Endothelial cell of umbilical vein (primary cell): ENCODE data around the gene AMZ1. TPM values are rescaled to one million over a fixed set of nuclear protein-coding genes. Genes with fewer than 3 reads are reported as not detected.

ENCODE experiments used
- BruUV-seq: library from RNA; stranded (reverse); fragments of 400-500 nt; replicated peaks from 2 replicates; lab custom pipeline; 2021; lab: Mats Ljungman, UMichigan
- CTCF ChIA-PET: fragments of 300-600, 350-600 bp; sonication (Branson Sonifier 250); formaldehyde crosslinking; loops from one replicate; lab custom pipeline; 2021; ENCODE audit warnings: antibody characterized with exemption, inconsistent platforms; lab: Charles Lee
- POLR2A ChIA-PET: fragments of 300-600, 350-600 bp; sonication (Branson Sonifier 250); formaldehyde crosslinking; loops from one replicate; lab custom pipeline; 2021; ENCODE audit warnings: antibody characterized with exemption, inconsistent platforms; lab: Charles Lee
- DNase-seq: peaks from one replicate; pipeline ENCODE4 v3.0.0-alpha.2; 2011; ENCODE audit warnings: low read depth, low spot score
- FAIRE-seq: peaks from 2 replicates; lab custom pipeline; 2011; peaks lifted over from hg19 to GRCh38; lab: Jason Lieb, UNC
- H2AFZ ChIP-seq: 2 replicates; pipeline ENCODE4 v1.6.0; 2012; ENCODE audit warnings: low read depth, low read length, control low read depth, inconsistent platforms
- H3K27ac ChIP-seq: 2 replicates; pipeline ENCODE4 v1.5.1; 2011; ENCODE audit warnings: low read depth, mild to moderate bottlenecking, control low read depth, low read length, moderate library complexity; ENCODE audit not compliant: insufficient read depth
- H3K27me3 ChIP-seq, 2 experiments: 2 replicates each; pipeline versions ENCODE4 v1.6.0 to v1.6.1; 2011; ENCODE audit warnings: low read length in 2 of 2, mixed read lengths in 1 of 2; ENCODE audit not compliant: control insufficient read depth in 2 of 2, insufficient read depth in 2 of 2
- H3K36me3 ChIP-seq, 2 experiments: 2 replicates in 1 of 2; 3 replicates in 1 of 2; pipeline ENCODE4 v1.5.1; 2011; ENCODE audit warnings: low read length in 2 of 2, mild to moderate bottlenecking in 1 of 2, moderate library complexity in 1 of 2; ENCODE audit not compliant: control insufficient read depth in 2 of 2, insufficient read depth in 2 of 2; ENCODE audit errors: extremely low read depth in 1 of 2
- H3K4me1 ChIP-seq: 3 replicates; pipeline ENCODE4 v1.5.1; 2011; ENCODE audit warnings: mild to moderate bottlenecking, low read length; ENCODE audit not compliant: control insufficient read depth, insufficient read depth; ENCODE audit errors: extremely low read depth
- H3K4me2 ChIP-seq: 2 replicates; pipeline ENCODE4 v1.6.1; 2011; ENCODE audit warnings: low read length, control low read depth, mixed read lengths; ENCODE audit not compliant: insufficient read depth
- H3K4me3 ChIP-seq, 3 experiments: fragments of 200-600 bp in 1 of 3; sonication (generic), shearing (Covaris generic) in 1 of 3; replicated peaks in 1 of 3; 2 replicates each; pipeline ENCODE4 v1.5.1; 2011 to 2016; ENCODE audit warnings: control low read depth in 3 of 3, low read length in 3 of 3, mild to moderate bottlenecking in 2 of 3, inconsistent platforms in 1 of 3, low read depth in 1 of 3, moderate library complexity in 1 of 3; ENCODE audit not compliant: insufficient read depth in 1 of 3
- H3K79me2 ChIP-seq: 2 replicates; pipeline ENCODE4 v1.6.0; 2012; ENCODE audit warnings: low read length, inconsistent platforms; ENCODE audit not compliant: control insufficient read depth, insufficient read depth
- H3K9ac ChIP-seq: replicated peaks from 2 replicates; pipeline ENCODE3; 2011; ENCODE audit warnings: low read length, control low read depth; ENCODE audit not compliant: insufficient read depth; ENCODE audit errors: extremely low read depth
- H3K9me1 ChIP-seq: replicated peaks from 3 replicates; pipeline ENCODE4 v1.6.0; 2011; ENCODE audit warnings: mild to moderate bottlenecking, low read length; ENCODE audit not compliant: control insufficient read depth, insufficient read depth; ENCODE audit errors: extremely low read depth
- H3K9me3 ChIP-seq: replicated peaks from 2 replicates; pipeline ENCODE4 v1.5.1; 2012; ENCODE audit warnings: low read length, inconsistent platforms; ENCODE audit not compliant: control insufficient read depth, insufficient read depth
- H4K20me1 ChIP-seq: replicated peaks from 2 replicates; pipeline ENCODE3; 2011; ENCODE audit warnings: mild to moderate bottlenecking, low read length; ENCODE audit not compliant: control insufficient read depth, insufficient read depth; ENCODE audit errors: extremely low read depth
- EZH2 ChIP-seq: IDR thresholded peaks from 2 replicates; pipeline ENCODE4 v1.6.1; 2012; ENCODE audit warnings: borderline replicate concordance, low read depth, mild to moderate bottlenecking, moderate library complexity, low read length, inconsistent platforms; ENCODE audit not compliant: severe bottlenecking
- FOS ChIP-seq: IDR thresholded peaks from 2 replicates; pipeline ENCODE4 v1.6.1; 2011; ENCODE audit warnings: mild to moderate bottlenecking, low read length, moderate library complexity, borderline replicate concordance; ENCODE audit not compliant: insufficient read depth
- GATA2 ChIP-seq: IDR thresholded peaks from 2 replicates; pipeline ENCODE4 v1.7.0; 2011; ENCODE audit warnings: low read depth, mild to moderate bottlenecking, moderate library complexity, mixed read lengths, low read length; ENCODE audit not compliant: insufficient read length, insufficient read depth
- JUN ChIP-seq: IDR thresholded peaks from 2 replicates; pipeline ENCODE4 v1.6.1; 2011; ENCODE audit warnings: borderline replicate concordance, low read depth; ENCODE audit not compliant: insufficient read length, insufficient read depth
- MAX ChIP-seq: IDR thresholded peaks from 2 replicates; pipeline ENCODE4 v1.6.1; 2011; ENCODE audit not compliant: insufficient read depth, insufficient read length
- MYC ChIP-seq: IDR thresholded peaks from one replicate; pipeline ENCODE4 v1.6.1; 2011; ENCODE audit warnings: mild to moderate bottlenecking, low read depth, low read length
- POLR2A ChIP-seq: IDR thresholded peaks from 2 replicates; pipeline ENCODE4 v1.6.1; 2012; ENCODE audit warnings: low read depth, mild to moderate bottlenecking, control low read depth, low read length
- POLR2AphosphoS5 ChIP-seq: IDR thresholded peaks from 2 replicates; pipeline ENCODE4 v1.6.1; 2012; ENCODE audit warnings: low read depth, mild to moderate bottlenecking, control low read depth, low read length, moderate library complexity; ENCODE audit not compliant: insufficient read depth
- dilution Hi-C: fragments of 300-500 bp; cut with MboI; formaldehyde crosslinking; loops from one replicate; pipeline ENCODE4 v1.15.0; 2019; ENCODE audit warnings: low sequenced_read_pairs; ENCODE audit not compliant: extremely low pct_ligation_motif_present
- intact Hi-C: fragments of 100-400 bp; cut with micrococcal nuclease; formaldehyde crosslinking; loops from one replicate; pipeline ENCODE4 v1.10.0; 2022
- polyA plus RNA-seq, 4 experiments: library from polyadenylated mRNA; depleted of rRNA in 3 of 4; stranded (reverse) in 3 of 4; unstranded in 1 of 4; fragments of >200 nt; gene quantifications; 2 replicates each; pipeline versions ENCODE4 v1.2.1 to v1.2.3, GENCODE V29; 2011 to 2012; ENCODE audit warnings: missing spikeins in 1 of 4
- total RNA-seq: library from RNA; stranded (reverse); gene quantifications from 2 replicates; pipeline ENCODE4 v1.2.3, GENCODE V29; 2021
- TF ChIP-seq, protein P1 (sequence below), 2 donors: IDR thresholded peaks; 1 replicate in 1 of 2; 2 replicates in 1 of 2; pipeline ENCODE4 v1.5.1; 2011; ENCODE audit warnings: low read length in 2 of 2, mild to moderate bottlenecking in 2 of 2, moderate library complexity in 2 of 2, control low read depth in 1 of 2, inconsistent platforms in 1 of 2, low read depth in 1 of 2; ENCODE audit not compliant: insufficient read depth in 1 of 2; ENCODE audit errors: extremely low read depth in 1 of 2

AMZ1 gene
- total and polyA plus RNA-seq, 2 donors (not counting 3 experiments of a cell fraction or from before 2014, with no cell fraction given) = not detected

- dilution Hi-C loops (no loop called here), intact Hi-C loops (no loop called here)
- POLR2A ChIA-PET = no interaction called here
- CTCF ChIA-PET = interaction anchor here (0.6 to 1.2 kb wide), 4 partner anchors 10 to 76 kb away, joined by 3 to 5 read pairs (median 3); no protein-coding TSS in a partner anchor
- Histone ChIP-seq H3K27ac (no peak overlapping the region), H3K4me3 (no peak overlapping the region), H3K9ac (no peak overlapping the region), H3K4me1 (no peaks in the 10 kb centered on the region), H3K9me1 (no peaks in the 10 kb centered on the region), H4K20me1 (no peaks in the 10 kb centered on the region), H3K36me3 (no peaks in the 10 kb centered on the region), H3K4me2 (no peak overlapping the region), H3K79me2 (no peaks in the 10 kb centered on the region), H3K9me3 (no peaks in the 10 kb centered on the region), H3K27me3 (peaks cover 0 to 2% of the 10 kb centered on the region in 2 experiments), H2AFZ (no peak overlapping the region)
- no TSS peak for BruUV-seq
- DNase-seq = no peak
- FAIRE-seq = no peak
- TF ChIP-seq JUN (no peak), FOS (no peak), POLR2A (no peak), MAX (no peak), EZH2 (no peak), MYC (no peak), POLR2AphosphoS5 (no peak), GATA2 (no peak)
- TF ChIP-seq, protein P1, sequence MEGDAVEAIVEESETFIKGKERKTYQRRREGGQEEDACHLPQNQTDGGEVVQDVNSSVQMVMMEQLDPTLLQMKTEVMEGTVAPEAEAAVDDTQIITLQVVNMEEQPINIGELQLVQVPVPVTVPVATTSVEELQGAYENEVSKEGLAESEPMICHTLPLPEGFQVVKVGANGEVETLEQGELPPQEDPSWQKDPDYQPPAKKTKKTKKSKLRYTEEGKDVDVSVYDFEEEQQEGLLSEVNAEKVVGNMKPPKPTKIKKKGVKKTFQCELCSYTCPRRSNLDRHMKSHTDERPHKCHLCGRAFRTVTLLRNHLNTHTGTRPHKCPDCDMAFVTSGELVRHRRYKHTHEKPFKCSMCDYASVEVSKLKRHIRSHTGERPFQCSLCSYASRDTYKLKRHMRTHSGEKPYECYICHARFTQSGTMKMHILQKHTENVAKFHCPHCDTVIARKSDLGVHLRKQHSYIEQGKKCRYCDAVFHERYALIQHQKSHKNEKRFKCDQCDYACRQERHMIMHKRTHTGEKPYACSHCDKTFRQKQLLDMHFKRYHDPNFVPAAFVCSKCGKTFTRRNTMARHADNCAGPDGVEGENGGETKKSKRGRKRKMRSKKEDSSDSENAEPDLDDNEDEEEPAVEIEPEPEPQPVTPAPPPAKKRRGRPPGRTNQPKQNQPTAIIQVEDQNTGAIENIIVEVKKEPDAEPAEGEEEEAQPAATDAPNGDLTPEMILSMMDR (IDR thresholded peaks at IDR 0.05; ENCODE audit: extremely low read depth in 1 of 2, insufficient read depth in 1 of 2, low read depth in 1 of 2, low read length in 2 of 2) = no peak
These were observed 14.6 kb downstream of the AMZ1 start for GRCh38 chr7:2702594-2702957.
